ENCODE data around the gene AOPEP.

Gene AOPEP

DNA sequence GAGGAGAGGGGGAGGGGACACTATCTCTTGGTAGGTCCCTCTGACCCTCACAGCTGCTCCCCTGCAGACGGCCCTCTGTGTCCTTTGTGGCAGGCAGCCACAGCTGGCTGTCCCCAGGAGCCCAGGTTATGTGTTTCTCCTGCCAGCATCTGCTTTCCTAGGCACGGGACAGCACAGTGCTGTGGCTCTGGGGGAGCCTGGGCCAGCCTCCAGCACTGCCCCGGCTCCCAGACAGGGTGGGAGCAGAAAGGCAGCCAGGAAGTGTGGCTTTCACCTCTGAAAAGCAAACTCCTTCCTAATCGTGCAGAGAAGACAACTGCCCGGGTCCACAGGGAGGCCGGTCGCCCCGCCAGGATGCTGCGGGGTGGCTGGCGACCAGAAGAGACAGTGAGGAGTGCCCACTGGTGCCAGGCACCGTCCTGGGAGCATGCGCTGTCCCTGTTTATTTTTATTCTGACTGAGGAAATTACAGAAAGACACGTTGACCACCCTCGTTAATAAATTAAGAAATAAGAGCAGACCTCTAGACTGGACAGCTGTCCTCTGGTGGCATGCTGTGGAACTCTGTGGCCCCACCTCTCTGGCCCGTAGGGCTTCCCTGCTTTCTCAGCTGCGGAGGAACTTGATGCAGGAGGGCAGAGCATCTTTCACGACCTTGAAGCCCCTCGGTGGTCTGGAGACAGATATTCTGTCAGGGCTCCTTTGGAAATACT is 350.7 kb downstream of the AOPEP start:
- DNase-seq = no peak

GRCh38 chr9:95077766-95078370 is 351.4 kb downstream of the AOPEP start:
- no peak for DNase-seq

GRCh38 chr9:95078511-95078910 is 352.0 kb downstream of the AOPEP start:
- DNase-seq = no peak

- DNase-seq = no peak
Measured at GRCh38 chr9:95078939-95079338, 352.4 kb downstream of the AOPEP start.

DNA sequence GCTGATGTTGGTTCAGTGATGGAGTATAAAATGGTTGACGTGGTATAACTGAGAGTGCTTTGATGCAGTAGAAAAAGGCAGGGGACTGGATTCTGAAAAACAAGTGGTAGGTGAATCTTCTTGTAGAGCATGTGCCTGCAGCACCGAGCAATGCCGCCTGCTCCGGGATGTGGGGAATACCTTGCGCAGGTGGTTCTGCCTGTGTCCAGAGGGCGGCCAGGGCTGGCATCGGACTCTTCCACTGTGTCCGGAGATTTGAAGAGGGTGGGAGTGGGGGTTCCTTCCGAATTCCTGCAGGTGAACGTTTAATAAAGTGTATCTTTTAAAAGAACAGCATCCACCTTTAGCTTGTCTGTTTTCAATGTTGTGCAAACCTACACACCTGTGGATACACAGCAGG is 353.0 kb downstream of the AOPEP start:
- no peak for DNase-seq

GRCh38 chr9:95080961-95081647 is 354.6 kb downstream of the AOPEP start:
- no peak for DNase-seq

DNA sequence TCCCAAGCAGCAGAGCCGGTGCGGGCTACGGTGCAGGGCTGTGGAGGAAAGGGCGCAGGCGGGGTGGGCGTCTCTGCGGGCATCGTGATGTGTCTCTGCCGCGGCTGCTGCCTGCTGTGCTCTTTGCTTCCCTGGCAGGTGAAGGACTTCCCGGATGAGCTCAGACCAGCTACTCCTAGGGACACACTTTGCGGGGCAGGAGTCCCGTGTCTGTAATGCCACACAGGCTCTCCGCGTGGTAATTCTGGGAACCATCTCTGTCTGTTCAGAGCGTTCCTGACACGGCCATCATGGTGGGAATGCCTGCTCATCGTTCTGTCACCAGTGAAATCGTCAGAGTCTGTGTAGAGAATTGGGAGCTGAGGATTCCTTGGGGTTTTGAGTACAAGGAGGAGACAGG is 355.5 kb downstream of the AOPEP start:
- DNase-seq = no peak

- DNase-seq = no peak
Measured at GRCh38 chr9:95082401-95083084, 356.0 kb downstream of the AOPEP start.

DNA sequence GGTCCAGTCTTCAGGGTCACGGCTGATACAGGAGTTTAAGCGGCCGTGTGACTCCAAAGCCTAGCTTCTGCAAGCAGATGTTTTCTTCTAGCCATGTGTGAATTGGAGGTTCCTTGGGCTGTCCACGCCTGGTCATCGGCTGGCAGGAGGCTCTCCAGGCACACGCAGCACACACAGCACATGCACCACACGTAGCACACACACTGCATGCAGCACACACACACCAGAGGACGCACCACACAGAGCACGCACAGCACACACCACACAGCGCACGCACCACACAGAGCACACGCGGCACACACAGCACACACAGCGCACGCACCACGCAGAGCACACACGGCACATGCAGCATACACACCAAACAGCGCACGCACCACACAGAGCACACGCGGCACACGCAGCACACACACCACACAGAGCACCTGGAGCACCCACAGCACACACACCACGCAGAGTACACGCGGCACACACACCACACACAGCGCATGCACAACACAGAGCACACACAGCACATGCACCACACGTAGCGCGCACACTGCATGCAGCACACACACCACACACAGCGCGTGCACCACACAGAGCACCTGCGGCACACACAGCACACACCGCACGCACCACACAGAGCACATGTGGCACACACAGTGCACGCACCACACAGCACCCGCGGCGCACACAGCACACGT is 356.7 kb downstream of the AOPEP start:
- no peak for DNase-seq

GRCh38 chr9:95084254-95084934 is 357.9 kb downstream of the AOPEP start:
- no peak for DNase-seq

- no peak for DNase-seq
Measured at GRCh38 chr9:95085036-95085770, 358.7 kb downstream of the AOPEP start.

DNA sequence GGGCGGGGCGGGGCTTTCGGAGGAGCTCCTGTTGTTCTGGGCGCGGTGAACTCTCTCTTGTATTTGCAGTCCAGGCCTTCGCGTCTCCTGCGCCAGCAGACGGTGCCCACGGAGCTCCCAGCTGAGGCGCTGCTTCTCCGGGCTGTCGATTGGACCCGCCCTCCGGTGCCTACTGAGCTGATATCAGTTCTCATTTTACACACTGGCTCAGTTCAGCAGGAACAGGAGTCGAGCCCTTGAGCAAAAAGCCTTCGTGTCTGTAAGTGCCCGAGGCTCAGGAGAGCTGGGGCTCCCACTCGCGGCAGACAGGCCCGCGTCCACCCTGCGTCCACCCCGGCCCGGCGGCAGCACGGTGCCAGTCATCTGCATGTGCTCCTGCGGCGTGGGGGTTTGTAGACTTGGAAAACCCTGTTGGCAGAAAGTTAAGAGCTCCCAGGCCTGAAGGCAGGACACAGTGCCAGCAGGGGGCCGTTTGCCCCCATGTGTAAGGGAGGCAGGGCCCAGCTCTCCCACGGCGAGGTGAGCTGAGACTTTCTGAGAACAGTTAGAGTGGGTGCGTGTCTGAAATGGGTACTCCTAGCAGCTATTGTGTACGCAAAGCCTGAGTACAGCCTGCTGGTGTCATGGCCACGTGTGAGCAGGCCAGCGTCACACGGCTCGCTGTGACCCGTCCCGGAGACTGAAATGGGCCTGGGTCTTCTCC is 359.5 kb downstream of the AOPEP start:
- DNase-seq = no peak

DNA sequence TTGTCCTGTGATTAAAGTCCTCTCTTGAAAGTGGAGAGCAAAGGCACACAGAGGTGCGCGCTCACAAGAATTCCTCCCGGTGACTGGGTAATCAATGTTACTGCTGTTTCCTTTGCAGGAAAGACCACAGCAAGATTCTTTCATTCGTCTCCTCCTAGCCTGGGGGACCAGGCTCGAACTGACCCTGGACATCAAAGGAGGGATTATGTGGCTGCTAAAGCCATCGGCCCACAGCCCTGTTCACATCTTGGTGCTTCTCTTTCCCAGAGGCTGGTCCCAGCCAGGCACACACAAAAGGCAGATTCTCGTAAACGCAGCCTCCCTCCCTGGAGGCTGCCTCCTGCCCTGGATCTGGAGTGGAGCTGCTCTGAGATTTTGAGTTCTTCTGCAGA is 360.1 kb downstream of the AOPEP start:
- no peak for DNase-seq

- no peak for DNase-seq
Measured at GRCh38 chr9:95087659-95088242, 361.3 kb downstream of the AOPEP start.

DNA sequence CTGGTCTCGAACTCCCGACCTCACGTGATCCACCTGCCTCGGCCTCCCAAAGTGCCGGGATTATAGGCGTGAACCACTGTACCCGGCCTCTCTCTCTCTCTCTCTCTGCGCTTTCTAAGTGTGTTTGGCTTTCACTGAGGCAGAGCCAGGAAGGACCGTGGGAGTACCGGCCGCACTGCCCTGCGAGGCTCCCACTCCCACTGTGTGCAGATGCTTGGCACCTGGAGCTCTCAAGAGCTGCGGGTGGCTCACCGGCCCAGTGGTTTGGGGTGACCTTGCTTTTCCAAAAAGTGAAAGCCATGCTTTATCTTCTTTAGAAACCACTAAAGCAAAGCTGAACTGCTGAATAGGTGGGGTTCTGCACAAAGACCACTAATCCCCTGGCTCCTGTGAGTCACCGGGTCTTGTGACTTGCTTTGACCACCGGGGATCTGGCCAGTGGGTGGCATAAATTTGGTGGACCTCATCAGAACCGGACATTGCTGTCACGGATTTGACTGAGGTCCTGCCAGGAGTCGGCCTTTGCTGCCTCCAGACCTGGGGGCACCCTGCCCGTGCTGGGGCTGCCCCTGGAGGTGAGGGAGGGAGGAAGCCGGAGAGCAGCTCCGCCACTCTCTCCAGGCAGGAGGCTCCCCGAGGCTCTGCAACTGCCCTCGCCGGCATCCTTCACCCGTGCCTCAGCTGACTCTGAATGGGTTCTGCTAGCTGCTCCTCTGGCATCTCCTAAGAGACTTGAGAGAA is 362.1 kb downstream of the AOPEP start:
- DNase-seq = no peak

GRCh38 chr9:95089257-95090022 is 362.9 kb downstream of the AOPEP start:
- no peak for DNase-seq

DNA sequence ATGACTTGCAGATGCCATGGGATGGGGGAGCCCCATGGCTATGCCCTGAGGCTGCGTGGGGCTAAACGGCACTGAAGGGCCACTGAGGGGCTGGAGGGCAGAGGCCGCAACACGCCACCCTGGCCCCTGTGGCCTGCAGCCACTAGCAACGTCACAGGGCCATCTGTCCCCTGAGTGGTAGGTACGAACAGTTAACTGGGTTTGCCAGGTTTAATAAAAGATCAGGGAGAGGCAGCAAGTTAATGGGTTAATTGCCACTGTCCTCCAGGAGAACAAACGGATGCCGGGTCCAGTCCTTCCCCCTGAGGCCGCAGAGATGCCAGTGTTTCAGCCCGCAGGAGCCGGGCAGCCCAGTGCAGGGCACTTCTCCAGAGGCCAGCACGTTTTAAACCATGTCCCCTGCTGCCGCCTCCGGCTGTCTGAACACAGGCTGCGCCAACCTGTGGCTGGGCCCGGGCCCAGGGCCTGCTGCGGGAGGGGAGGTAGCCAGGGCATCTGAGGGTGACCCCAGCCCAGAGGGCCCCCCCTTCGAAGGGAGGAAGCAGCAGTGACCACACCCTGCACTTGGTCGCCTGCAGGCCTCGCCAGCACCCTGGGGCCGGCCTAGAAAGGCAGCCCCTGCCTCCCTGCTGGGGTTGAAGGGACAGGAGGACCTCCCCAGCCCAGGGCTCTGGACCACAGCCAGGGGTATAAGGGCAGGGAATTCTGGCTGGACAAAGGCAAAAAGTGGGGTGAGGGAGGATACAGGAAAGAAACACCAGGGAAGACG is 363.7 kb downstream of the AOPEP start:
- no peak for DNase-seq

DNA sequence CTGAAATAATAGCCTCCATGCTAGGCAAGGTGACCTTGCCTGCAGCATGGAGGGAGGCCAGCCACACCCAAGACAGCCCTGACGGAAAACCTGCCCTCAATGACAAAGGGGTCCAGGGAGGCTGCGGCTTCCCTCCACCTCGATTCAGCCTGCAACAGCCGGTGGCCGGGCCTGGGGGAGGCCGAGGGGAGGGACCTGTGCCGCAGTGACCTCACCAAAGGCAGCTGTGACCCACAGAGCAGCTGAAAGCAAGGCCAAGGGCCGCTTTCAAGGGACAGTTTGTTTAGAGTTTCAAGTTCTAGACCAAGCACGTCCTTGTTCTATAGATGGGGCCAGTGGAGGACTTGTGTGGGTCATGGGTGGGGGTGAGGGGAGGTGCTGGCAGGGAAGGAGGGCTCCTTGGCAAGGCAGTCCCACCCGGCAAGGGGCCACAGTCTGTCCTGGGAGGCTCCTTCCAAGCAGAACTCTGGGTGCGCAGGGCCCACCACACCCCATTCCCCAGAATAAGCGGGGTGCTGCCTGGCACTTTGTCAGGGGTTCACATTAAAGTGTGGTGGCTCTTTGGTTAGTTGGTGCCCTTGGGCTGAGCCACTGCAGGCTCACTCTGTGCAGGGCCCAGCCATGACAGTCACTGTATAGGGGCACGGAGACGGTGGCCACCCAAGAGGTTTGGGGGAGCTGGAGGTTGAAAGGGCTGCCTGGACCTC is 364.5 kb downstream of the AOPEP start:
- no peak for DNase-seq
